Umbilical cord (tissue), 2 donors: Measurements from ENCODE around the gene RUVBL2. TPM values are rescaled to one million over a fixed set of nuclear protein-coding genes. Genes with fewer than 3 reads are reported as not detected.

Experiments
- DNase-seq: peaks from one replicate; pipeline ENCODE4 v3.0.0-alpha.2; 2015; ENCODE audit warnings: low spot score
- total RNA-seq: library from RNA; depleted of rRNA; stranded (reverse); fragments of >200 nt; gene quantifications from one replicate; pipeline ENCODE4 v1.2.3, GENCODE V29; 2014; ENCODE audit warnings: low replicate concordance; ENCODE audit not compliant: insufficient read depth

Gene RUVBL2
- total RNA-seq, 1 donor from 2014 or later: 47.2 TPM

DNA sequence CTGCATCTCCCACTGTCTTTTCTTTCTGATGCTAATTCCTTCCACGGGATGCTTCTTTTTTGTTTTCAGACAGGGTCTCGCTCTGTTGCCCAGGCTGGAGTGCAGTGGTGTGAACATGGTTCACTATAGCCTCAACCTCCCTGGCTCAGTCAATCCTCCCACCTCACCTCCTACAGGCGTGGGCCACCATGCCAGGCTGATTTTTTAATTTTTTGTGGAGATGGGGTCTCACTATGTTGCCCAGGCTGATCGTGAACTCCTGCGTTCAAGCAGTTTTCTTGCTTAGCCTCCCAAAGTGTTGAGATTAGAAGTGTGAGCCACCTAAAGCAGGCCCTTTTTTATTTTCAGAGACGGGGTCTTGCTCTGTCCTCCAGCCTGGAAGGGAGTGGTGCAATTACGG is 5.4 kb upstream of the RUVBL2 start:
- no peak for DNase-seq

GRCh38 chr19:48988860-48989259 is 4.8 kb upstream of the RUVBL2 start:
- DNase-seq: no peak

DNA sequence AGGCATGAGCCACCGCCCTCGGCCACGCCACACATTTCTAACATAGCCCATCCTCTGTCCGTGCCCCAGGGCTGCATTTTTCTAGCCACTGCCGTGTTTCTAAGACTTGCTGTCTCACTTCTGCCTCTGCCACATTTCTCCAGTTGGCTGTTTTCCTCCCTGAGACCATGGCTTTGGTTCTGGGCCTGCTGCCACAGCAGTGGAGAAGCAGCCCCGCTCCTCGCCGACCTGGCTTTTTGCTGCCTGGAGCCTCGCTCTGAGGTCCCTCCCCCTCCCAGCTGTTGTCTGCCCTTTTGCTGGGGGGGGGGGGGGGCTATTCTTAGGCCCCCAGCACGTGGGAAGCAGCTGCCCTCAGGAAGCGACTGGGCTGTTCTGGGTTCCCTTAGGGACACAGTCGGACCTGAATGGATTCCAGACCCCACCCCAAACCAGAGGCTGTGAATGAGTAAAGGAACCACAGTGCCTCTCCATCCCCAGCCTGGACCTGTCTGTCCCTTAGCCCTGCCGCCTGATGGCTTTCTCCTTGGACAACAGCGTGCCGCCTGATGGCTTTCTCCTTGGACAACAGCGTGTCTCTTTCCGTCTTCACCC is 3.9 kb upstream of the RUVBL2 start:
- no peak for DNase-seq

DNA sequence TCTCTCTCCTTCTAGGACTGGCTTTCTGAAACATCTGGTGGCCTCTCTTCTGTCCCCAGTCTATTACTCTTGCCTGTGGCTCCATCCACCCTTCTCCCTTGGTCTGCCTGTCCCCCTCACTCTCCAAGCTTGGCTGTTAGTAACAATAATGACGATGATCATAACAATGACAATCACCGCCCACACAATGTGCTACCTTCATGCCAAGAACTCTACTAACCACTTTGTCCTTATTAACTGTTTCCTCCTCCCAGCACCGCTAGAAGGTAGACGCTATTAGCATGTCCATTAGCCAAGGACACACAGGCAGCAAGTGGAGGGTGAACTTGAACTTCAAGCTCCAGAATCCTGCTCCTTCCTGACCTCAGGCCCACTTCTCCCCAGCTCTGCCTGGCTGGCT is 3.3 kb upstream of the RUVBL2 start:
- DNase-seq: no peak

- no peak for DNase-seq
Measured at GRCh38 chr19:48991011-48991609, 2.6 kb upstream of the RUVBL2 start.

GRCh38 chr19:48991873-48992580 is 1.7 kb upstream of the RUVBL2 start:
- peak; percentile 90 for DNase-seq

DNA sequence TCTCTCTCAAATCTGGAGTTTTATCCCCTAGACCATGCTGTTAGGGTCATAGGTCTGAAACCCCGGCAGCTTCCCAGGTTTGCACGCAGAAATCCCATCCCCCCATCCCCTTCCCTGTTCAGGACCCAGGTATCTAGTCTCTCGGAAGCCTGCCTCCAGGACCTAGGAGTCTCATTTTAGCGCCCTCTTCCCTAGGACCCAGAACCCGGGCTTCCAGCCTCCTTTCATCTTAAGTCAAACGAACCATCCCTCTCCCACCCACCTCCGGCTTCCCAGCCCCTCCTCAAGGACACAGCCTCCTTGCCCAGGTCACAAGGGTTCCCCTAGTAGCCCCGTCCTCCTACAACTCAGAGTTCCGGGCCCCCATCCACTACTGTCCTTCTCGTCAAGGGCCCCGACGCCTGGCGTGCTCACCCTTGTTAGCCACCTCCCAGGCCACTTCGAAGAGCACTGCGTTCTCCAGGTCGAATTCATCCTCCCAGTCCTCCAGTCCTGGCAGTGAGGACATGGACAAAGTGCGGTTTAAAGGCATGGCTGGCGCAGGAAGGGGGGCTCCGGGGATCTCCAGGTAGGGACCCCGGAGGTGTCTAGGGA is 1.0 kb upstream of the RUVBL2 start:
- peak; percentile 33 for DNase-seq

DNA sequence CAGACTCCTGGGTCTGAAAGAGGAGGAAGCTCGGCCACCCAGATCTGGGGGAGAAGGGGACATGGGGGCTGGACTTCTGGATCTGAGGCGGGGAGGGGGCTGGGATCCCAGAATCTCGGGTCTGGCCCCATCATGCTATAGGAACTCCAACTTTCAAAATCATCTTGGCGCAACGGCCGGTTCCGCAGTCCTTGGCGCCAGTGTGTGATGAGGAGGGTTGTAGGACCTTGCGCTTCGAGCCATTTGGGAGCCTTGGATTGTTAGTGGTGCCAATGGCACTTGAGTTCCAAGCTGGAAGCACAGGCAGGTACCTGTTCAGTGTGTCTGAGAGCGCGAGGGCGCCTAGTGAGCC is 324 bp downstream of the RUVBL2 start:
- DNase-seq: no peak

DNA sequence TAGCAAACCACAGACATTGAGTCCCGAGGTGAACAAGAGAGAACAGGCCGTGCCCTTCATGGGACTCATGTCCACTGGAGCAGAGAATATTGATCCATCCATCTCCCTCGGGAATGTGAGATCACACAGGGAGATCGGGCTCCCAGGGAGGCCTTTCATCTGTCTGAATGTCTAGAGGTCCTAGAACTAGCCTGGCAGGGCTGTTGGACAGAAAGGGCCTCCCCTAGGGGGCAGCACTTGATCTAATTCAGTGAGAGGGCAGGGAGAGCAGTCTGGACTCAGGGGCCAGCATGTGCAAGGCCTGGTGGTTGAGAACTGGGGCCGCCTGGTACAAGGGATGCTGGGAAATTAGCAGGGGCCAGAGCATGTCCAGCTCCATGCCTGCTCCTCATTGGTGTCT is 4.3 kb downstream of the RUVBL2 start:
- DNase-seq: no peak

DNA sequence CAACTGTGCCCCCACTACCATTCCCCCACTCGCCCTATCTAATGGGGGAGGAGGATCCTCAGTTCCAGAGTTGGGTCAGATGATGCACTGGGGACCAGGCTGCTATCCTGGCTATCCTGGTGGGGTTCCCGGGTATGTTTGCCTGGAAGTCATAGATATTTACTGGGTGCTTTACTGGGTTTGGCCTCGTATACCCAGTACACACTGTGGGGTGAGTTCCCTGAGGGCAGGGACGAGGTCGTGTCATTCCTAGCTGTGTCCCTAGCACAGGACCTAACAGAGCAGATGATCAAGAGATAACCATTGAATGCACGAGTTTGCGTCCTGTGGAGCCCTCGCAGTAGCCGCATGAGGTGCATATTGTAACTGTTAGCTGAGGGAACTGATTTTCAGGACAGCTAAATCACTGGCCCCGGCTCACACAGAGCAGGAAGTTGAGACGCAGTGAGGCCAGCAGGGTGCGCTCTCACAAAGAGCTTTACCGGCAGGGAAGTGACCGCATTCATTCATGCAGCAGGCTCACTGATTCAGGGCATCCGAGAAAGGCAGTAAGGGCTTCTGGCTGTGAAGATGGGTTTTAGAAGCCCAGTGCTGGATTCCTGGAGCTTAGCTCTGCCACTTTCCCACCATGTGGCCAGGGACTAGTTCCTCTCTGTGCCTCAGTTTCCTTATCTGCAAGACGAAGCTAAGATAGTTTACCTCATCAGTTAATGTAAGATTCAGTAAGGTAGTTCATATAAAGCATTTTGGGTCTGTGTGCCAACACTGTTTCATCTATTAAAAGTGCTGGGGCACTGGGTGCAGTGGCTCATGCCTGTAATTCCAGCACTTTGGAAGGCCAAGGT is 6.0 kb downstream of the RUVBL2 start:
- no peak for DNase-seq

DNA sequence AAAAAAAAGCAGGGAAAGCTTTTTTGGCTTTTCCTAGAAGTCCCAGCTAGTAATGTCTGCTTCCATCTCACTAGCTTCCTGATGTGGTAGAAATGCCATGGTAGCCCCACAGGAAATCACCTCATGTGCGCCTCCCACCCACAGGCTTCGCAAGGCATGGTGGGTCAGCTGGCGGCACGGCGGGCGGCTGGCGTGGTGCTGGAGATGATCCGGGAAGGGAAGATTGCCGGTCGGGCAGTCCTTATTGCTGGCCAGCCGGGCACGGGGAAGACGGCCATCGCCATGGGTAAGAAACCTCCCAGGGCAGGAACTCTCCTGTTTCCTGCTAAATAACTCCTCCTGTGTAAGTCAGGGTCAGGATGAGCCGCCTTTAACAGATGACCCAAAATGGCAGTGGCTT is 10.4 kb downstream of the RUVBL2 start:
- no peak for DNase-seq

- DNase-seq: no peak
Measured at GRCh38 chr19:49004964-49005614, 11.4 kb downstream of the RUVBL2 start.

DNA sequence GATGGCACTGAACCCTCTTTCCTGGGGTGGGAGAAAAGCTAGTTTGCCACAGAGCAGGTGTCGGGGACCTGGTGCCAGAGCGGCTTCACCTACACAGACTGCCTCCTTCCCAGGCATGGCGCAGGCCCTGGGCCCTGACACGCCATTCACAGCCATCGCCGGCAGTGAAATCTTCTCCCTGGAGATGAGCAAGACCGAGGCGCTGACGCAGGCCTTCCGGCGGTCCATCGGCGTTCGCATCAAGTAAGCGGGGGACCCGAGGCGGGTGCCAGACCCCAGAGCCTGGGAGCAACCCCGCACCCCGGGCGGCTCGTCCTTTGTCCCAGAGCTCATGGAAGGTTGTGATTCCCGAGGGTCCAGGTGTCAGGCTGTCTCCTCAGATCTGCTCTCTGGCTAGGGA is 13.2 kb downstream of the RUVBL2 start:
- DNase-seq: no peak

DNA sequence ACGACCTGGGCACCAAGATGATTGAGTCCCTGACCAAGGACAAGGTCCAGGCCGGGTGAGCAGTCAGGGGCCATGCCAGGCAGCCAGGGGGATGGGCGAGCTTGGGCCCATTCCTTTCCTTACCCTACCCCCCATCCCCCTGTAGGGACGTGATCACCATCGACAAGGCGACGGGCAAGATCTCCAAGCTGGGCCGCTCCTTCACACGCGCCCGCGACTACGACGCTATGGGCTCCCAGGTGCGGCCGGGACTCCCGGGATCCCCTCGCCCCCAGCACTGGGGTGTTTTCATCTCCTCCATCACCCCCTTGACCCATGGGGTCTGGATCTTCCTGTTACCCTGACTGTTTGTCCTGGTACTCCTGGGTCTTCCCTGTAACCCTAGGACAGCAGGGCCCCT is 16.1 kb downstream of the RUVBL2 start:
- no peak for DNase-seq

DNA sequence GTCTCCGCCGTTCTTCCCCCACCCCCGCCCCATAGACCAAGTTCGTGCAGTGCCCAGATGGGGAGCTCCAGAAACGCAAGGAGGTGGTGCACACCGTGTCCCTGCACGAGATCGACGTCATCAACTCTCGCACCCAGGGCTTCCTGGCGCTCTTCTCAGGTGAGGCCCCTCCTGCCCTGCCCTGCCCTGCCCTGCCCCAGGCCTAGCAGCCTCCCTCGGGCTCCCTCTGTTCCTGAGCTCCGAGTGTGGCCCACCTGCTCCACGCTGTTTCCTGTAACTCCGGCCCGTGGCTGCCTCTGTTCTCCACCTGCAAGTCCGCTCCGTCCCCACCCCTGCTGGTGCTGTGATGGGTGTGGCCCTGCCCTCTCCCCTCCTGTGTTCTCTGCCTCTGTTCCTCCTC is 16.8 kb downstream of the RUVBL2 start:
- no peak for DNase-seq

DNA sequence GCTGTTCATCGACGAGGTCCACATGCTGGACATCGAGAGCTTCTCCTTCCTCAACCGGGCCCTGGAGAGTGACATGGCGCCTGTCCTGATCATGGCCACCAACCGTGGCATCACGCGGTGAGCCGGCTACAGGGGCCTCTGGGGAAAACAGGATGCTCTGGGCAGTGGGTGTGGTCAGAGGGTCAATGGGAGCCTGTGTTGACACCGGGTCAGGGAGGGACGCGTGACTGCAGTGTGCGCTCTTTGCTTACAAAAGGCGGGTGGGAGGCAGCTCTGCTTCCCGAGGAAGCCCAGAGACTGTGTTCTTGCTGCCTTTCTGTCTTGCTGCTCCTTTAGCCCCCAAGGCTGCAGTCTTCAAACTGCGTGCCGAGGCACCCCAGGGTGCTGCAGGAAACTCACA is 17.5 kb downstream of the RUVBL2 start:
- DNase-seq: no peak

DNA sequence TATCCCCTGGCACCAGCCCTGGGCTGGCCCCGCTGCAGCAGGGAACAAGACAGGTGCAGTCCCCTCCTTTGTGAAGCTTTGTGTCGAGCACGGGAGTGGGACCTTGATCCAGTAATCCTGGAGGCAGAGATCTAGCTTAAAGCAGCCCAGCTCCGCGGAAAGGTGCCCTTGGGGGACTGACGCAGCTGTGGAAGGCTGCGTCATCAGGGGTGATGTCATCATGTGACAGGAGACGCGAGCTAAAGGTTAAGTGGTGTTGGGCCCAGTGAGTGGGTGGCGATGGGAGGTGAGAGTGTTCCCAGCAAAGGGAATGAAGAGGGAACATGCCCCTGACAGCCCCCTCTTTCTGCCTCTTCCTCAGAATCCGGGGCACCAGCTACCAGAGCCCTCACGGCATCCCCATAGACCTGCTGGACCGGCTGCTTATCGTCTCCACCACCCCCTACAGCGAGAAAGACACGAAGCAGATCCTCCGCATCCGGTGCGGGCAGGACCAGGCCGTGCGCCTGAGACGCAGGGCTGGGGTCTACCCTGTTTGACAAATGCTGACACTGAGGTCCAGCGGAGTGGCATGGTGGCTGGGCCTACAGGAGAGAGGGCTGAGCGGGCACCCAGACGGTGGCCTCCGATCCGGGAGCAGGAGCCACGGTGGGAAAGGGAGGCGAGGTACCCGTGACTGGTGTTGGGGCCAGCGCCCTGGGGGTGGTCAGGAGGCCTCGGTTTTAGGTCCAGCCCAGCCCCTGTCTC is 20.6 kb downstream of the RUVBL2 start:
- no peak for DNase-seq

- no peak for DNase-seq
Measured at GRCh38 chr19:49014870-49015255, 21.2 kb downstream of the RUVBL2 start.

DNA sequence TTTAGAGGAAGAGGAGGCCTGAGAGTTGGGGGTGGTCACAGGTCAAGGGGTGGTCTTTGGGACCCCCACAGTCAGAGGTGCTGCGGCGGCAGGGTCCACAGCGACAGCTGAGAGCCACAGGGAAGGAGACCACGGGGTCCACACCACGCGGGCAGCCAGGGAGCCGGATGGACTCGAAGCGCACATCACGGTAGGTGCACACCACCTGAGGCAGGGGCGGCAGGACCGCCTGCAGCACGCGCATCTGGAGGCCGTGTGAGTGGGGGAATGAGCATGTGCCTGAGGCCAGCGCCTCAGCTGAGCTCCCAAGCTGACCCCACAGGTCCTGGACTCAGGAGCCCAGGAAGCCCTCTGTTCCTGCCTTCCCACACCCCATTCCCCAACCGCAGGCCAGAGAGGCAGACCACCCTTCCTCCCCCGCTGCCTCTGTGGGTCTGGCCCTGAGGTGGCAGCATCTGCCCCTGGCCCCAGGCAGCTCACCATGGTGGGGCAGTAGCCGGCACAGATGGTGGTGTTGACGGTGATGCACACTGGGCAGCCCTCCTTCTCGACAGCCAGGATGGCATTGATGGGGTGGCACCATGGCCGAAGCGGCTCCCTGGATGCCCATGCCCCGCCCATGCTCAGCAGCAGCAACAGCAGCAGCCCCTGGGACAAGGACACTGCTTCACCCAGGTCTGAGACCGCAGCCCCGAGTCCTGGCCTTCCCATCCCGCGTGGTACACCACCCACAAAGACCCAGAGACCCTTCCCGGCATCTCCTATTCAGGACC is 22.6 kb downstream of the RUVBL2 start:
- DNase-seq: no peak

DNA sequence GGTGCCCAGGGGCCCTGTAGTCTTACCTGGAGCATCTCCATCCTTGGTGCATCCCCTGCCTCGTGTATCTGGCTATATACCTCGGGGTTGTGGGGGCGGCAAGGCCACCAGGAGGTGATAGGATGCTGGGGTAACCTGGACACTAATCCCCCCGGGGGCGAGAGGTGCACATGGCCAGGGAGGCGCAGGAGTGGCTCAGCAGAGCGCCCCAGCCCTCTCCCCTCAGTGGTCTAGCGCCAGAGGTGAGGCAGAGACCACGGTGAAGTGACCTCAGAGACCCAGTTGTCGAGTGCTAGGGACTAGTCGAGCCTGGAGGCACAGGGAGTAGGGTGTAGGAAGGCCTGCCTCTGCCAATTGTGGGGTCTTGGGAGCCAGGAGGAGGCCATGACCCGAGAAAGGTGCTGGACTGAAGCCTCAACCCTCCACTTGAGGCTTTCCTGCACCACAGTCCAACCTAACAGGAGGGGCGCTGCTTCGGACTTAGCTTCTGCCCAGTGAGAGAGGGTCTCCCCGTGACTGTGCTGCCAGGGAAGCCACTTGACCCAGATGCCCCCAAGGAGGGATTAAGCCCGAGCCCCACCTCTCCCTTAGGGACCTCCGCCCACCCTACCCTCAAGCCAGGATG is 23.5 kb downstream of the RUVBL2 start, which contains the start of gene LHB:
TSS of gene LHB (minus strand) at position 51 of the 625 bp plus-strand sequence. CDS start at position 41, 10 bp downstream.
- DNase-seq: no peak
